ENCODE results near the gene UNC5C.

- no peak for TF ChIP-seq CREM (CRISPR knock-in tag; IDR thresholded peaks at IDR 0.05)
- no peak for TF ChIP-seq PREB (CRISPR knock-in tag; IDR thresholded peaks at IDR 0.05; ENCODE audit: borderline replicate concordance)
- TF ChIP-seq CTCF (IDR thresholded peaks at IDR 0.05): no peak
- no peak for TF ChIP-seq KAT7 (CRISPR knock-in tag; IDR thresholded peaks at IDR 0.05; ENCODE audit: borderline replicate concordance)
- TF ChIP-seq JUN (CRISPR knock-in tag; IDR thresholded peaks at IDR 0.05): no peak
- TF ChIP-seq SMAD3 (CRISPR knock-in tag; IDR thresholded peaks at IDR 0.05; ENCODE audit: borderline replicate concordance): no peak
- TF ChIP-seq GABPB1 (CRISPR knock-in tag; IDR thresholded peaks at IDR 0.05): no peak
- no peak for TF ChIP-seq SP1 (CRISPR knock-in tag; conservative IDR thresholded peaks at IDR 0.05)
- TF ChIP-seq USF2 (CRISPR knock-in tag; IDR thresholded peaks at IDR 0.05): no peak
- no peak for TF ChIP-seq TEAD4 (CRISPR knock-in tag; IDR thresholded peaks at IDR 0.05)
- TF ChIP-seq NFE2L1 (CRISPR knock-in tag; IDR thresholded peaks at IDR 0.05): no peak
- TF ChIP-seq E2F4 (CRISPR knock-in tag; IDR thresholded peaks at IDR 0.05; ENCODE audit: borderline replicate concordance, low read depth): no peak
These were observed 368.1 kb downstream of the UNC5C start for GRCh38 chr4:95180531-95181242.
